Osteocyte (in vitro differentiated cells): Measurements from ENCODE around the gene PARK7. TPM values are rescaled to one million over a fixed set of nuclear protein-coding genes. Genes with fewer than 3 reads are reported as not detected.
A peak's percentile ranks its signal among the peaks of the same experiment; 100 is the strongest.
"Not testable (repeated sequence)": the region's sequence is repeated elsewhere in the genome, so short reads cannot be mapped to it uniquely, and the experiment has no call there.

Experiments
- DNase-seq: peaks from one replicate; pipeline ENCODE4 v3.0.0; 2021; ENCODE audit warnings: mixed read lengths; ENCODE audit not compliant: unreplicated experiment; ENCODE audit errors: extremely low spot score
- H3K27ac Mint-ChIP-seq: one replicate; pipeline ENCODE4 v1.8.0; 2021; ENCODE audit warnings: mild to moderate bottlenecking, mixed read lengths; ENCODE audit not compliant: unreplicated experiment
- H3K27me3 Mint-ChIP-seq: one replicate; pipeline ENCODE4 v1.8.0; 2021; ENCODE audit warnings: mixed read lengths; ENCODE audit not compliant: unreplicated experiment
- H3K36me3 Mint-ChIP-seq: one replicate; pipeline ENCODE4 v1.8.0; 2021; ENCODE audit warnings: mixed read lengths; ENCODE audit not compliant: unreplicated experiment
- H3K4me1 Mint-ChIP-seq: one replicate; pipeline ENCODE4 v1.8.0; 2021; ENCODE audit warnings: mixed read lengths; ENCODE audit not compliant: unreplicated experiment
- H3K4me3 Mint-ChIP-seq: one replicate; pipeline ENCODE4 v1.8.0; 2021; ENCODE audit warnings: mild to moderate bottlenecking, moderate library complexity, mixed read lengths; ENCODE audit not compliant: unreplicated experiment
- H3K9me3 Mint-ChIP-seq: one replicate; pipeline ENCODE4 v1.8.0; 2021; ENCODE audit warnings: mixed read lengths; ENCODE audit not compliant: unreplicated experiment
- total RNA-seq: library from RNA; stranded (reverse); gene quantifications from 2 replicates; pipeline ENCODE4 v1.2.1, GENCODE V29; 2021
- TF ChIP-seq, protein P1 (sequence below): fragments of 200-600 bp; sonication (generic); IDR thresholded peaks from 2 replicates; pipeline ENCODE4 v1.5.0; 2021; ENCODE audit warnings: antibody characterized with exemption, mild to moderate bottlenecking, moderate library complexity

PARK7 gene
- total RNA-seq, 1 donor from 2014 or later = 263 TPM

DNA sequence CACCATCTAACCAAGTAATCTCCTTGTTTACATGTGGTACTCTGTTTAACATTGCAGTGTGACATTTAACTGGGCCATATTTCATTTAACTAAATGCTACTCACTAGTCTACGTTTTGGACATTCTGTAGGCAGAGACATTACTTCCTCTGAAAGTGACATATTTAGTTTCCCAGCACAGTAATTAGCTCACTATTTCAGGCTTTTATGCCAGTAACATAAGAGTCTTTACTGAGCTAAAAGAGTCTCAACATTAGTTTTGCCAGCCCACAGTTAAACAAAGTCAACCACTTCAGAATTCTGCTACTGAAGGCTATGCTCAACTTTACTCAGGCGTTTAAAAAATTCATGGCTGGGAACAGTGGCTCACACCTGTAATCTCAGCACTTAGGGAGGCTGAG is 18.3 kb upstream of the PARK7 start:
- H3K27me3 Mint-ChIP-seq = peaks cover 43% of the 10 kb centered on the region
- no peaks in the 10 kb centered on the region for H3K36me3 Mint-ChIP-seq
- DNase-seq = no peak
- TF ChIP-seq, protein P1, sequence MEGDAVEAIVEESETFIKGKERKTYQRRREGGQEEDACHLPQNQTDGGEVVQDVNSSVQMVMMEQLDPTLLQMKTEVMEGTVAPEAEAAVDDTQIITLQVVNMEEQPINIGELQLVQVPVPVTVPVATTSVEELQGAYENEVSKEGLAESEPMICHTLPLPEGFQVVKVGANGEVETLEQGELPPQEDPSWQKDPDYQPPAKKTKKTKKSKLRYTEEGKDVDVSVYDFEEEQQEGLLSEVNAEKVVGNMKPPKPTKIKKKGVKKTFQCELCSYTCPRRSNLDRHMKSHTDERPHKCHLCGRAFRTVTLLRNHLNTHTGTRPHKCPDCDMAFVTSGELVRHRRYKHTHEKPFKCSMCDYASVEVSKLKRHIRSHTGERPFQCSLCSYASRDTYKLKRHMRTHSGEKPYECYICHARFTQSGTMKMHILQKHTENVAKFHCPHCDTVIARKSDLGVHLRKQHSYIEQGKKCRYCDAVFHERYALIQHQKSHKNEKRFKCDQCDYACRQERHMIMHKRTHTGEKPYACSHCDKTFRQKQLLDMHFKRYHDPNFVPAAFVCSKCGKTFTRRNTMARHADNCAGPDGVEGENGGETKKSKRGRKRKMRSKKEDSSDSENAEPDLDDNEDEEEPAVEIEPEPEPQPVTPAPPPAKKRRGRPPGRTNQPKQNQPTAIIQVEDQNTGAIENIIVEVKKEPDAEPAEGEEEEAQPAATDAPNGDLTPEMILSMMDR = no peak
- H3K4me1 Mint-ChIP-seq = peaks cover 22% of the 10 kb centered on the region
- no peak overlapping the region for H3K27ac Mint-ChIP-seq
- H3K9me3 Mint-ChIP-seq = no peaks in the 10 kb centered on the region
- H3K4me3 Mint-ChIP-seq = peak overlapping the region; percentile 58

DNA sequence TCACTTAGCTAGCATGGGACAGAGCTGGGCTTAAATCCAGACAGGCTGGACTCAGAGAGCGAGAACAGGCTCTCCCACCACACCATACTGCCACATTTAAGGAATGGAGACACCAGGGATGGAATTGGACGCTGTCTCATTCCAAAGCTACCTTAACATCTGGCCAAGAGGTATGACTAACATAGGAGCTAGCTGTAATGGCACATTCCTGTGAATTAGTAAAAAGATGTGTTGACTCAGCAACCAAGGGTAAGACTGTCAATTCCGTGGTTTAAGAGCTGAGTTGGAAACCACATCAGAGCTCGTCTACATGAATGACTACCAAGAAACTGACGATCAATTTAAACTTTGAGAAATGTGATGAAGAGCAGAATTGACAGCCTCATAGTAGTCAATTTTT is 12.6 kb upstream of the PARK7 start:
- no peak overlapping the region for H3K4me3 Mint-ChIP-seq
- H3K27ac Mint-ChIP-seq = no peak overlapping the region
- H3K36me3 Mint-ChIP-seq = no peaks in the 10 kb centered on the region
- DNase-seq = no peak
- TF ChIP-seq, protein P1 = no peak
- H3K27me3 Mint-ChIP-seq = peaks cover 6% of the 10 kb centered on the region
- H3K9me3 Mint-ChIP-seq = no peaks in the 10 kb centered on the region
- peaks cover 1% of the 10 kb centered on the region for H3K4me1 Mint-ChIP-seq

DNA sequence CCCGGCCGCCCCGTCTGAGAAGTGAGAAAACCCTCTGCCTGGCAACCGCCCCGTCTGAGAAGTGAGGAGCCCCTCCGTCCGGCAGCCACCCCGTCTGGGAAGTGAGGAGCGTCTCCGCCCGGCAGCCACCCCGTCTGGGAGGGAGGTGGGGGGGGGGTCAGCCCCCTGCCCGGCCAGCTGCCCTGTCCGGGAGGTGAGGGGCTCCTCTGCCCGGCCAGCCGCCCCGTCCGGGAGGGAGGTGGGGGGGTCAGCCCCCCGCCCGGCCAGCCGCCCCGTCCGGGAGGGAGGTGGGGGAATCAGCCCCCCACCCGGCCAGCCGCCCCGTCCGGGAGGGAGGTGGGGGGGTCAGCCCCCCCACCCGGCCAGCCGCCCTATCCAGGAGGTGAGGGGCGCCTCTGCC is 8.7 kb upstream of the PARK7 start:
- H3K27ac Mint-ChIP-seq, H3K4me1 Mint-ChIP-seq: not testable (repeated sequence)

DNA sequence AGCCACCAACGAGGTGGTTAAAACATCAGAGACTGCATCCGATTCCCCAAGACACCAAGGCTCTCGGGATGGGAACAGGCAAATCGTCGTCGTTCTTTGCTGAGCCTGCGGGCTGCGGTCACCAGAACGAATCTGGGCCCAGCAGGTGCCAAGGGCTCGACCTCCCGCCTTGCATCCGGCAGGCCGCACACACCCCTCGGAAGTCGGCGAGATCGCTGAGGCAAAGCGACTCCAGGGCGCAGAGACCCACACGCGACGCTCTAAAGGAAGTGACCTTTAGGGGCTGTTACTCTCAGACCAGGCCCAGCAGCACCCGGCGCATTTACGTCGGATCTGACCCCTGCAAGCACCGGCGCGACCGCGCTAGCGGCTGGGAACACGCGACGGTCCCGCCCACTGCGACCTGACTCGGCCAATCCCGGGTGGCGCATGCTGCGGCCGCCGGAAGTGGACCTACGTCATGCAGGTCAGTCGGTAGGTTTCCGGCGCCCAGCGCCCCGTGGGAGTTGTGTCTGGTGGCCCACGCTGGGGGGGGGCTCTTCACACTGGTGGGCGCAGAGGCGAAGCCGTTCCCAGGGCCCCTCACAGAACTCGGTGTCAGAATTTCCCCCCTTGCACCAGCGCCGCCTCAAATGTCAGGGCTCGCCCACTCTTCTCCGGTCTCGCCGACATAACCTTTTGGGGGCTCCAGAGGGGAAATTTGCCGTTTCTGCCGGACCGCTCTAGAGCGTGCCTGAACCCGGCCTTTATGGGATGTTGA is 7.5 kb upstream of the PARK7 start:
- DNase-seq = no peak
- H3K27ac Mint-ChIP-seq = no peak overlapping the region
- H3K9me3 Mint-ChIP-seq = no peaks in the 10 kb centered on the region
- peaks cover 4% of the 10 kb centered on the region for H3K27me3 Mint-ChIP-seq
- H3K4me3 Mint-ChIP-seq = no peak overlapping the region
- TF ChIP-seq, protein P1 = no peak
- H3K4me1 Mint-ChIP-seq = peaks cover under 1% of the 10 kb centered on the region
- H3K36me3 Mint-ChIP-seq = no peaks in the 10 kb centered on the region

More for the DNA sequence above, 8.7 kb upstream of the PARK7 start:
- H3K27me3 Mint-ChIP-seq, H3K4me3 Mint-ChIP-seq, DNase-seq, H3K9me3 Mint-ChIP-seq, H3K36me3 Mint-ChIP-seq: not testable (repeated sequence)

DNA sequence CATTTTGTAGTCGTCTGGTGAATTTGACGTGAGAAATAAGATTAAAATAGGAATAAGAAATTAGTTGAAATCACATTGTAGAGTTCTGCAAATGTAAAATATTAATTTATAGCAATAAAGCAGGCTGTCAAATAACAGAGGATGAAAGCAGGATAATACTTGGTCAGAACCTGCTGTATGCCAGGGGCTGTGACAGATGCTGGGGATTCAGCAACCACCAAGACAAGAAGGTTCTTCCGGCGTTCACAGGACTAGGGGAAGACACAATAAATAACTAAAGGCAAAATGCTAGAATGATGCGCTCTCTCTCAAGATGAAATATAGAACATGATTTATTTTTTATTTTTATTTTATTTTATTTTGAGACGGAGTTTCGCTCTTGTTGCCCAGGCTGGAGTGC is 6.8 kb upstream of the PARK7 start:
- H3K4me3 Mint-ChIP-seq = no peak overlapping the region
- TF ChIP-seq, protein P1 = no peak
- H3K36me3 Mint-ChIP-seq = no peaks in the 10 kb centered on the region
- no peaks in the 10 kb centered on the region for H3K4me1 Mint-ChIP-seq
- DNase-seq = no peak
- H3K27me3 Mint-ChIP-seq = peaks cover 4% of the 10 kb centered on the region
- H3K27ac Mint-ChIP-seq = no peak overlapping the region
- H3K9me3 Mint-ChIP-seq = no peaks in the 10 kb centered on the region
